ENCODE measurements around the gene SIRT4. TPM values are rescaled to one million over a fixed set of nuclear protein-coding genes. Genes with fewer than 3 reads are reported as not detected.

Gene SIRT4
- total and polyA plus RNA-seq, 2 of the 13 experiments (the other 11 are each of a cell fraction or from before 2014, with no cell fraction given) = 3.4 to 5.8 TPM

DNA sequence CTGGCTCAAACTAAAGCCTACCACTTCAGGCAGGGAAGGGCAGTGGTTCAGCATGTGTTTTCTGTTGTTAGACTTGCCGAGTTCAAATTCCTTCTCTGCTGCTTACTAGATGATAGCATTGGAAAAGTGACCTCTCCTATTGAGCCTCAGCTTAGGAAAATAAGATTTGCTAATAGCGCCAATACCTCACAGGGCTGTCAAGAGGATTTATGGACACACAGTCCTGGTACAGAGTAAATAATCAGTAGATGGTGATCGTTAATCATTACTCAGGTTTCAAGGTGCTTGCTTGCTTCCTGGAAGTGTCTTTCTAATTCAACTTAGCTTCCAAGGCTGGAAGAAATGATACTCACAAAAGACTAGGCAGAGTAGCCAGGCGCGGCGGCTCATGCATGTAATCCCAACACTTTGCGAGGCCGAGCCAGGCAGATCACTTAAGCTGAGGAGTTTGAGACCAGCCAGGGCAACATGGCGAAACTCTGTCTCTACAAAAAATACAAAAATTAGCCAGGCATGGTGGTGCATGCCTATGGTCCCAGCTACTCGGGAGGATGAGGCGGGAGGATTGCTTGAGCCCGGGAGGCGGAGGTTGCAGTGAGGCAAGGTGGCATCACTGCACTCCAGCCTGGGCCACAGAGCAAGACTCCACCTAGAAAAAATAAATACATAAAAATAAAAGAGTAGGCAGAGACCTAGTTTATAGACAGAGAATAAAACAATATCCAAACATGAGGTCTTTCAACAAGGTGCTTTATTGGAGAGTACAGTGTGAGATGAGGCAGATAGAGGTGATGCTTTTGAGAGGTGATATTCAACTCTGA lies 19.5 kb downstream of the SIRT4 start (continued):
- TF ChIP-seq SP140L (CRISPR knock-in tag; IDR thresholded peaks at IDR 0.05; ENCODE audit: borderline replicate concordance) (no peak), MAFG (CRISPR knock-in tag; IDR thresholded peaks at IDR 0.05) (no peak), ZNF230 (CRISPR knock-in tag; IDR thresholded peaks at IDR 0.05) (no peak), ZSCAN31 (CRISPR knock-in tag; IDR thresholded peaks at IDR 0.05; ENCODE audit: low read depth) (no peak), THRA (CRISPR knock-in tag; IDR thresholded peaks at IDR 0.05; ENCODE audit: borderline replicate concordance) (no peak), ZNF20 (CRISPR knock-in tag; IDR thresholded peaks at IDR 0.05) (no peak), ZSCAN25 (CRISPR knock-in tag; IDR thresholded peaks at IDR 0.05) (no peak), ZNF562 (CRISPR knock-in tag; IDR thresholded peaks at IDR 0.05; ENCODE audit: borderline replicate concordance) (no peak), ZNF235 (CRISPR knock-in tag; IDR thresholded peaks at IDR 0.05; ENCODE audit: borderline replicate concordance) (no peak), MAX (IDR thresholded peaks at IDR 0.05) (peak; percentile 55; the same call in 1 of the 2 replicates), PHF5A (CRISPR knock-in tag; IDR thresholded peaks at IDR 0.05; ENCODE audit: low read depth, unreplicated experiment) (no peak), ZNF790 (CRISPR knock-in tag; IDR thresholded peaks at IDR 0.05; ENCODE audit: borderline replicate concordance) (no peak), ZBTB8A (CRISPR knock-in tag; IDR thresholded peaks at IDR 0.05; ENCODE audit: borderline replicate concordance, low read depth) (no peak), ZNF333 (CRISPR knock-in tag; IDR thresholded peaks at IDR 0.05; ENCODE audit: borderline replicate concordance) (no peak), ZFP41 (CRISPR knock-in tag; IDR thresholded peaks at IDR 0.05; ENCODE audit: borderline replicate concordance) (no peak), NPAS2 (CRISPR knock-in tag; IDR thresholded peaks at IDR 0.05; ENCODE audit: borderline replicate concordance) (no peak), GABPA (IDR thresholded peaks at IDR 0.05; ENCODE audit: low read depth, low read length) (no peak), GABPA (CRISPR knock-in tag; IDR thresholded peaks at IDR 0.05; ENCODE audit: low read depth) (no peak; the same call in 1 of the 2 replicates), RELA (CRISPR knock-in tag; IDR thresholded peaks at IDR 0.05) (no peak), HOMEZ (CRISPR knock-in tag; IDR thresholded peaks at IDR 0.05; ENCODE audit: low read depth) (no peak), ZNF737 (CRISPR knock-in tag; IDR thresholded peaks at IDR 0.05; ENCODE audit: borderline replicate concordance) (no peak)
- TF ChIP-seq, protein P1, sequence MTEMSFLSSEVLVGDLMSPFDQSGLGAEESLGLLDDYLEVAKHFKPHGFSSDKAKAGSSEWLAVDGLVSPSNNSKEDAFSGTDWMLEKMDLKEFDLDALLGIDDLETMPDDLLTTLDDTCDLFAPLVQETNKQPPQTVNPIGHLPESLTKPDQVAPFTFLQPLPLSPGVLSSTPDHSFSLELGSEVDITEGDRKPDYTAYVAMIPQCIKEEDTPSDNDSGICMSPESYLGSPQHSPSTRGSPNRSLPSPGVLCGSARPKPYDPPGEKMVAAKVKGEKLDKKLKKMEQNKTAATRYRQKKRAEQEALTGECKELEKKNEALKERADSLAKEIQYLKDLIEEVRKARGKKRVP (CRISPR knock-in tag; IDR thresholded peaks at IDR 0.05) = 0 out of 4 replicates have a peak, but pooled peaks of 1 of the 2 experiments have one; percentile 23
- TF ChIP-seq, protein P2, sequence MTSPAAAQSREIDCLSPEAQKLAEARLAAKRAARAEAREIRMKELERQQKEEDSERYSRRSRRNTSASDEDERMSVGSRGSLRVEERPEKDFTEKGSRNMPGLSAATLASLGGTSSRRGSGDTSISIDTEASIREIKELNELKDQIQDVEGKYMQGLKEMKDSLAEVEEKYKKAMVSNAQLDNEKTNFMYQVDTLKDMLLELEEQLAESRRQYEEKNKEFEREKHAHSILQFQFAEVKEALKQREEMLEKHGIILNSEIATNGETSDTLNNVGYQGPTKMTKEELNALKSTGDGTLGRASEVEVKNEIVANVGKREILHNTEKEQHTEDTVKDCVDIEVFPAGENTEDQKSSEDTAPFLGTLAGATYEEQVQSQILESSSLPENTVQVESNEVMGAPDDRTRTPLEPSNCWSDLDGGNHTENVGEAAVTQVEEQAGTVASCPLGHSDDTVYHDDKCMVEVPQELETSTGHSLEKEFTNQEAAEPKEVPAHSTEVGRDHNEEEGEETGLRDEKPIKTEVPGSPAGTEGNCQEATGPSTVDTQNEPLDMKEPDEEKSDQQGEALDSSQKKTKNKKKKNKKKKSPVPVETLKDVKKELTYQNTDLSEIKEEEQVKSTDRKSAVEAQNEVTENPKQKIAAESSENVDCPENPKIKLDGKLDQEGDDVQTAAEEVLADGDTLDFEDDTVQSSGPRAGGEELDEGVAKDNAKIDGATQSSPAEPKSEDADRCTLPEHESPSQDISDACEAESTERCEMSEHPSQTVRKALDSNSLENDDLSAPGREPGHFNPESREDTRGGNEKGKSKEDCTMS (CRISPR knock-in tag; conservative IDR thresholded peaks at IDR 0.05) = no peak

Measured in HepG2 (cell line).